ENCODE data around the gene LPAR2.

LPAR2 gene

DNA sequence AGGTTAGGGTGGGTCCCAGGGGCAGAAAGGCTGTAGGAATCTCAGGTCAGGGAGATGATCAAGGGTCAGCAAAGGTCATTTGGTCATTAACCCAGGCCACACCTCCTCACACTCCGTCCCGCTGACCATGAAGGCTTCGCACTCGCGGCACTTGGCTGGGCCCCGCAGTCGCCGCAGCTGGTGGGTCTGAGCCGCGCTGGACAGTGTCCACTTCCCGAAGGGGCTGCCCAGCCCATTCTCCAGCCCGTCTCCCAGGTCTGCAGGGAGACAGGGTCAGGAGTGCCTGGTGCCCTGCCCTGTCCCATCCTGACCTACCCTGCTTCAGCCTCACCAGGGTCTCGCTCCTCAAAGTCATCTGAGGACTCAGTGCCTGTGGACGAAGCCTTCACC, 7.3 kb upstream of the LPAR2 start:
- TF ChIP-seq, protein P1, sequence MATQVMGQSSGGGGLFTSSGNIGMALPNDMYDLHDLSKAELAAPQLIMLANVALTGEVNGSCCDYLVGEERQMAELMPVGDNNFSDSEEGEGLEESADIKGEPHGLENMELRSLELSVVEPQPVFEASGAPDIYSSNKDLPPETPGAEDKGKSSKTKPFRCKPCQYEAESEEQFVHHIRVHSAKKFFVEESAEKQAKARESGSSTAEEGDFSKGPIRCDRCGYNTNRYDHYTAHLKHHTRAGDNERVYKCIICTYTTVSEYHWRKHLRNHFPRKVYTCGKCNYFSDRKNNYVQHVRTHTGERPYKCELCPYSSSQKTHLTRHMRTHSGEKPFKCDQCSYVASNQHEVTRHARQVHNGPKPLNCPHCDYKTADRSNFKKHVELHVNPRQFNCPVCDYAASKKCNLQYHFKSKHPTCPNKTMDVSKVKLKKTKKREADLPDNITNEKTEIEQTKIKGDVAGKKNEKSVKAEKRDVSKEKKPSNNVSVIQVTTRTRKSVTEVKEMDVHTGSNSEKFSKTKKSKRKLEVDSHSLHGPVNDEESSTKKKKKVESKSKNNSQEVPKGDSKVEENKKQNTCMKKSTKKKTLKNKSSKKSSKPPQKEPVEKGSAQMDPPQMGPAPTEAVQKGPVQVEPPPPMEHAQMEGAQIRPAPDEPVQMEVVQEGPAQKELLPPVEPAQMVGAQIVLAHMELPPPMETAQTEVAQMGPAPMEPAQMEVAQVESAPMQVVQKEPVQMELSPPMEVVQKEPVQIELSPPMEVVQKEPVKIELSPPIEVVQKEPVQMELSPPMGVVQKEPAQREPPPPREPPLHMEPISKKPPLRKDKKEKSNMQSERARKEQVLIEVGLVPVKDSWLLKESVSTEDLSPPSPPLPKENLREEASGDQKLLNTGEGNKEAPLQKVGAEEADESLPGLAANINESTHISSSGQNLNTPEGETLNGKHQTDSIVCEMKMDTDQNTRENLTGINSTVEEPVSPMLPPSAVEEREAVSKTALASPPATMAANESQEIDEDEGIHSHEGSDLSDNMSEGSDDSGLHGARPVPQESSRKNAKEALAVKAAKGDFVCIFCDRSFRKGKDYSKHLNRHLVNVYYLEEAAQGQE (IDR thresholded peaks at IDR 0.05; ENCODE audit: insufficient read depth in 1 of 2, low read depth in 2 of 2, low read length in 2 of 2): no peak
- TF ChIP-seq SIN3A (IDR thresholded peaks at IDR 0.05; ENCODE audit: borderline replicate concordance, insufficient read depth, low read length): no peak
- TF ChIP-seq TAF1 (IDR thresholded peaks at IDR 0.05; ENCODE audit: borderline replicate concordance, insufficient read depth, low read length): no peak
- no peak for TF ChIP-seq FOXP2 (optimal IDR thresholded peaks at IDR 0.05; ENCODE audit: borderline replicate concordance, extremely low read depth, extremely low read length, insufficient read depth)
- no peak for TF ChIP-seq POLR2AphosphoS5 (IDR thresholded peaks at IDR 0.05; ENCODE audit: low read depth, low read length)

DNA sequence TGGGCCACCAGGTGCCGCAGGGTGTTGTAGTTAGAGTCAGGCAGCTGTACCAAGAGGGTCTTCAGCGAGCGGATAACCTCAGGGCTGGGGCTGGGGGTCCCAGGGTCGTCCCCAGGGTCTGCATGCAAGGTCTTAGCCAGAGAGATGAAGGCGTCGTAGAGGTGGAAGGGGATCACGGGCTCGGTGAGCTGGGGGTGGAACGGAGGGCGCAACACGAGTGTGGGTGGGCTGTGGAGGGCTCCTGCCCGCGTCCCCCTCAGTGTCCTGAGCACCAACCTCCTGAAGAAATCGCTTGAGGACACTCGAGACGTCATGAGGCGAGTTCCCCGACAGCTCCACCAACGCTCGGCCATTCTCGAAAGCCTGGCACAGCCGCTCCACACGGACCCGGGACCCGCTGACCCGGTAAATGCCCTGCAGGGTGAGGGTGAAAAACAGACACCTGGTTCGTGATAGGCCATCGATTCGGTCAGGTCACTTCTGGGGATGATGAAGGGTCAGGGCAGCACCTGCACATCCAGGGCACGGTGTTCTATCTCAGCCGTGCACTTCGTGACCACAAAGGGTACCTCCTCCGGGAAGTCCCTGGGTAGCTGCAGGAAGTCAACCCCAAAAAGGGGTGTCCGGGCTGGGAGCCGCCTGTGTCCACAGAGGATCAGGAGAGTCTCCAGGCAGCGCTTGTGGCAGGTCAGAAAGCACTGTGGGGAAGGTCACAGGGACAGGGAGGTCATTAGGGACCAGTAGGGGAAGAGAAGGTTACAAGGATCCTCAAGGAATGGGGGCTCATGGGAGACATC, 6.7 kb upstream of the LPAR2 start:
- no peak for TF ChIP-seq TAF1 (IDR thresholded peaks at IDR 0.05; ENCODE audit: borderline replicate concordance, insufficient read depth, low read length)
- no peak for TF ChIP-seq FOXP2 (optimal IDR thresholded peaks at IDR 0.05; ENCODE audit: borderline replicate concordance, extremely low read depth, extremely low read length, insufficient read depth)
- no peak for TF ChIP-seq POLR2AphosphoS5 (IDR thresholded peaks at IDR 0.05; ENCODE audit: low read depth, low read length)
- TF ChIP-seq, protein P1 (IDR thresholded peaks at IDR 0.05; ENCODE audit: insufficient read depth in 1 of 2, low read depth in 2 of 2, low read length in 2 of 2): no peak
- no peak for TF ChIP-seq SIN3A (IDR thresholded peaks at IDR 0.05; ENCODE audit: borderline replicate concordance, insufficient read depth, low read length)

DNA sequence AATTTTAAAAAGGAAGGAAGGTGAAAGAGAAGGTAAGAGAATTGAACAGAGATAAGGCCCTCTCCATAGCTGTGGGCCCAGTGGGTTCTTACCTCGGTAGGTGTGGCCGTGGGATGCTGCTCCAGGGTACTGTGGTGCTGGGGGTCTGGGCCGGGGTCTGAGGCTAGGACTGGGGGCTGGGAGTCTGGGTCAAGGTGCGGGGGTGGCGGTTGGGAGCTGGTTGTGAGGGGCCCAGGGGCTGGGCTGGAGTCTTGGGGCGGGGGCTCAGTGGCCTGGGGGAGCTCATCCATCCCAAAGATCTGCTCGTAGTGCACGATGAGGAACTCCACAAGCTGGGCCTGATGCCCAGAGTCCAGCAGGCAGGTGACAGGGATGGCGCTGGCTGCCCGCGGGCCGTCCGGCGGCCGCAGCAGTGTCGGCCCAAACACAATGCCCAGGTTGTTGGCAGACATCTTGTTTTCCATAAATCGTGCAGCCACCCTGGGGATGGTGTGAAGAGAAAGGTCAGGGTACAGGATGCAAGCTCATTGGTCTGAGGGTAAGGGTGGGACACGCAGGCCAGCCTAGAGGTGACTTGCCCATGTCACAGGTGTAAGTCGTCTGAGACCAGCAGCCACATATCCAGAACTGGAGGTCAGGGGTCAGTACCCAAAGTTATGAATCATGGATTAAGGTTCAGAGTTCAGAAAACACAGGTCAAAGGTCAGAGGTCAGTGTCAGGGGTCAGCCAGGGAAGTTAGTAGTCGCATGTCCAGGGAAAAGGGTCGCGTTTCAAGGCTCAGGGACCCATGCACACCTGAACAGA, 5.9 kb upstream of the LPAR2 start:
- TF ChIP-seq SIN3A (IDR thresholded peaks at IDR 0.05; ENCODE audit: borderline replicate concordance, insufficient read depth, low read length) (no peak), FOXP2 (optimal IDR thresholded peaks at IDR 0.05; ENCODE audit: borderline replicate concordance, extremely low read depth, extremely low read length, insufficient read depth) (no peak), POLR2AphosphoS5 (IDR thresholded peaks at IDR 0.05; ENCODE audit: low read depth, low read length) (no peak), TAF1 (IDR thresholded peaks at IDR 0.05; ENCODE audit: borderline replicate concordance, insufficient read depth, low read length) (no peak)
- TF ChIP-seq, protein P1 (IDR thresholded peaks at IDR 0.05; ENCODE audit: insufficient read depth in 1 of 2, low read depth in 2 of 2, low read length in 2 of 2): no peak

DNA sequence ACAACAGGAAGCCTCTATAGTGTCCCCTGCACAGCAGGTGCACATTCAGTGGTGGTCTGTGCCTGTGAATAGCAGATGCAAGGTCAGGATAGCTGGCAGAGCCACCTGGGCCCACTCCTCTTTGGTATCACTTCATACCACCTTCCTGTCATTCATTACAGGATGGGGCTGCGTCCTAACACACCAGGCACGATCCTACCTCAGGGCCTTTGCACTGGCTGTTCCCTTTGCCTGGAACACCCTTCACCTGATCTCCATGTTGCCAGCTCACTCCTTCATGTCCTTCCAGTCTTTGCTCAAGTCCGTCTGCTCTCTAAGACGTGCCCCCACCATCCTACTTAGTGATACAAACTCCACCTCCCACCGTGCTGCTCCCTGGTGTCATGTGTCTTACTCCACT, 4.6 kb upstream of the LPAR2 start:
- TF ChIP-seq SIN3A (IDR thresholded peaks at IDR 0.05; ENCODE audit: borderline replicate concordance, insufficient read depth, low read length) (no peak), POLR2AphosphoS5 (IDR thresholded peaks at IDR 0.05; ENCODE audit: low read depth, low read length) (no peak)

DNA sequence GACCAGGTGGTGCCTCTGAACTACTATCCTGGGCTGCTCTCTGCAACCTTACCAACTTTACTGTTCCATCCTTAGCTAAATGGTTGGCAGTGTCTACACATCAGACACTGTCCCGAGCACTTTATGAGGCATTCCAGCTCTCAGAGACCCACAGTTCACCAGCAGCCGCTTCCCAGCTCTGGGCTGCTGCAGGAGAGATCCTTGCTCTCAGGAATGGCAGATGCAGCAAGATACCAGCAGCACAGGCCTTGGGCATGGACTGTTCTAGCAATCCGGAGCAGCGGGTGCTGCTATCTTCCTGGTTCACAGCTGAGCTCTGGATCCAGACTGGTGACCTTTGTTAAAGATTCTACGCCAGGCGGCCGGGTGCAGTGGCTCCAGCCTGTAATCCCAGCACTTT, 3.3 kb upstream of the LPAR2 start:
- TF ChIP-seq POLR2AphosphoS5 (IDR thresholded peaks at IDR 0.05; ENCODE audit: low read depth, low read length): no peak
- TF ChIP-seq SIN3A (IDR thresholded peaks at IDR 0.05; ENCODE audit: borderline replicate concordance, insufficient read depth, low read length): no peak
- no peak for TF ChIP-seq TAF1 (IDR thresholded peaks at IDR 0.05; ENCODE audit: borderline replicate concordance, insufficient read depth, low read length)
- TF ChIP-seq, protein P1 (IDR thresholded peaks at IDR 0.05; ENCODE audit: insufficient read depth in 1 of 2, low read depth in 2 of 2, low read length in 2 of 2): no peak
- no peak for TF ChIP-seq FOXP2 (optimal IDR thresholded peaks at IDR 0.05; ENCODE audit: borderline replicate concordance, extremely low read depth, extremely low read length, insufficient read depth)
